BJ (cell line): ENCODE measurements around the gene STRN3. TPM values are rescaled to one million over a fixed set of nuclear protein-coding genes. Genes with fewer than 3 reads are reported as not detected.

Experiments
- CTCF ChIA-PET: fragments of 350-600 bp; formaldehyde crosslinking; extraction: SDS; loops from one replicate; lab custom pipeline; 2021; ENCODE audit warnings: antibody characterized with exemption, inconsistent platforms; lab: Yijun Ruan, JAX
- POLR2A ChIA-PET: fragments of 300-600 bp; sonication (Branson Sonifier 250); formaldehyde crosslinking; extraction: SDS; loops from one replicate; lab custom pipeline; 2021; ENCODE audit warnings: antibody characterized with exemption; lab: Charles Lee
- DNase-seq: peaks from one replicate; pipeline ENCODE4 v3.0.0-alpha.2; 2011; ENCODE audit warnings: low read depth
- H3K27me3 ChIP-seq: 2 replicates; pipeline ENCODE4 v1.6.0; 2011; ENCODE audit warnings: low read length; ENCODE audit not compliant: control insufficient read depth, insufficient read depth
- H3K36me3 ChIP-seq: 2 replicates; pipeline ENCODE4 v1.5.1; 2011; ENCODE audit warnings: low read length; ENCODE audit not compliant: control insufficient read depth, insufficient read depth
- H3K4me3 ChIP-seq: 2 replicates; pipeline ENCODE4 v1.5.1; 2011; ENCODE audit warnings: low read depth, mild to moderate bottlenecking, control low read depth, low read length
- polyA minus RNA-seq: library from RNA; depleted of rRNA, polyadenylated mRNA; stranded (reverse); fragments of >200 nt; gene quantifications from 2 replicates; pipeline ENCODE4 v1.2.3, GENCODE V29; 2011; rRNA and poly(A)+ RNA removed
- polyA plus RNA-seq: library from polyadenylated mRNA; depleted of rRNA; stranded (reverse); fragments of >200 nt; gene quantifications from 2 replicates; pipeline ENCODE4 v1.2.3, GENCODE V29; 2011; rRNA removed
- TF ChIP-seq, protein P1 (sequence below): IDR thresholded peaks from 2 replicates; pipeline ENCODE4 v1.5.1; 2011; ENCODE audit warnings: low read depth, mild to moderate bottlenecking, control low read depth, inconsistent platforms, low read length, moderate library complexity; ENCODE audit not compliant: insufficient read depth

The STRN3 gene
- polyA plus RNA-seq (14.8 and 26.2 TPM in 2 replicates), polyA minus RNA-seq (23.5 and 25.6 TPM in 2 replicates)

DNA sequence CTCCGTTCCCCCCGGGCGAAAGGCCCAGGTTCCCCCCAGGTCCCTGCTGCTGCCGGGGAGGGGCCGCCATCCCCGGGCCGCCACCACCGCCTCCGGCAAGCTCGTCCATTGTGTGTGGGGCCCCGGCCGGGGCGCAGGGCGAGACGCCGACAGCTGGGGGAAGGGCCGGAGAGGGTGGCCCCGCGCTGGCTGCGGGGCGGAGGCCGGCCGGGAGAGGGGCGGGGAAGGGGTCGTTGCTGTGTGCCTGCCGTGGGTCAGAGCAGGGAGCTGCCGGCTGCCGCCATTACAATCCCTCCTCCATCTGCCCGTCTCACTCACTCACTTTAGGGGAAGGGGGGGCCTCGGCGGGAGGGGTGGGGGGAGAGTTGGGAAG, at the start of gene STRN3:
TSS of gene STRN3 (minus strand) at position 303 of the 373 bp plus-strand sequence. CDS start at position 109, 194 bp downstream.
- ChIA-PET POLR2A (no interaction called here), CTCF (interaction anchor here (0.8 to 1.3 kb wide), 4 partner anchors 41 to 96 kb away, joined by 3 read pairs; no protein-coding TSS in a partner anchor)
- Histone ChIP-seq H3K4me3 (peak within 1 kb of the TSS; percentile 98), H3K27me3 (no peaks in the 10 kb centered on the region), H3K36me3 (no peaks in the 10 kb centered on the region)
- TF ChIP-seq, protein P1, sequence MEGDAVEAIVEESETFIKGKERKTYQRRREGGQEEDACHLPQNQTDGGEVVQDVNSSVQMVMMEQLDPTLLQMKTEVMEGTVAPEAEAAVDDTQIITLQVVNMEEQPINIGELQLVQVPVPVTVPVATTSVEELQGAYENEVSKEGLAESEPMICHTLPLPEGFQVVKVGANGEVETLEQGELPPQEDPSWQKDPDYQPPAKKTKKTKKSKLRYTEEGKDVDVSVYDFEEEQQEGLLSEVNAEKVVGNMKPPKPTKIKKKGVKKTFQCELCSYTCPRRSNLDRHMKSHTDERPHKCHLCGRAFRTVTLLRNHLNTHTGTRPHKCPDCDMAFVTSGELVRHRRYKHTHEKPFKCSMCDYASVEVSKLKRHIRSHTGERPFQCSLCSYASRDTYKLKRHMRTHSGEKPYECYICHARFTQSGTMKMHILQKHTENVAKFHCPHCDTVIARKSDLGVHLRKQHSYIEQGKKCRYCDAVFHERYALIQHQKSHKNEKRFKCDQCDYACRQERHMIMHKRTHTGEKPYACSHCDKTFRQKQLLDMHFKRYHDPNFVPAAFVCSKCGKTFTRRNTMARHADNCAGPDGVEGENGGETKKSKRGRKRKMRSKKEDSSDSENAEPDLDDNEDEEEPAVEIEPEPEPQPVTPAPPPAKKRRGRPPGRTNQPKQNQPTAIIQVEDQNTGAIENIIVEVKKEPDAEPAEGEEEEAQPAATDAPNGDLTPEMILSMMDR = no peak
- DNase-seq = no peak

DNA sequence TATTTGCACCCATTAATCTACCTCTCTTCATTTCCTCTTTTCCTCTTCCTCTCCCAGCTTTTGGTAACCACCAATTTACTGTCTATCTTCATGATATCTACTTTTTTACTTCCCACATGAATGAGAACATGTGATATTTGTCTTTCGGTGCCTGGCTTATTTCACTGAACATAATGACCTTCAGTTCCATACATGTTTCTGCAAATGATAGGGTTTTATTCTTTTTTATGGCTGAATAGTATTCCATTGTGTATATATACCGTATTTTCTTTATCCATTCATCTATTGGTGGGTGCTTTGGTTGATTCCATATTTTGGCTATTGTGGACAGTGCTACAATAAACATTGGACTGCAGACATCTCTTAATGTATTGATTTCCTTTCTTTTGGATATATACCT, 49.0 kb upstream of the STRN3 start:
- ChIA-PET CTCF (interaction anchor here (1.3 kb wide), 1 partner anchor 11 kb away, joined by 3 read pairs; no protein-coding TSS in a partner anchor), POLR2A (no interaction called here)
- no peak for DNase-seq
- no peak overlapping the region for H3K4me3 ChIP-seq
- H3K36me3 ChIP-seq = no peaks in the 10 kb centered on the region
- H3K27me3 ChIP-seq = no peaks in the 10 kb centered on the region
- TF ChIP-seq, protein P1 = no peak

DNA sequence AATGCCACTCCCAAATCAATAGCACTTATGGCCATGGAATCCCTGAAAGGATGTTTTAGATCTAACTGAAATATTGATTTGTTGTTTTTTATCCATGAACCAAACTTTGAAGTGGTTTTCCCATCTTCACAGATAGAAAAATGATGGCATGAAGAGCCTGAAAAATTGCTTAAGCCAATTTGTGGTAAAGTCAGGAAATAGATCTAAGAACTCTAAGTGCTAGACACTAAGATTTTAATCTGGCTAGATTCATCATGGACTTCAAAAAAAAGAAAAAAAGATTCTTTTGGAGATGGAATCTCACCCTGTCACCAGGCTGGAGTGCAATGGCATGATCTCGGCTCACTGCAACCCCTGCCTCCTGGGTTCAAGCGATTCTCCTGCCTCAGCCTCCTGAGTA, 45.0 kb upstream of the STRN3 start:
- Histone ChIP-seq H3K36me3 (no peaks in the 10 kb centered on the region), H3K4me3 (no peak overlapping the region), H3K27me3 (no peaks in the 10 kb centered on the region)
- TF ChIP-seq, protein P1 = no peak
- POLR2A ChIA-PET = no interaction called here
- CTCF ChIA-PET = interaction anchor here (1.1 kb wide), 1 partner anchor 91 kb away, joined by 4 read pairs; no protein-coding TSS in a partner anchor
- DNase-seq = no peak

GRCh38 chr14:31070431-31070830, 44.3 kb upstream of the STRN3 start:
- TF ChIP-seq, protein P1 = no peak
- no peak overlapping the region for H3K4me3 ChIP-seq
- ChIA-PET CTCF (interaction anchor here (1.1 to 1.6 kb wide), 2 partner anchors 14 to 90 kb away, joined by 3 to 4 read pairs; no protein-coding TSS in a partner anchor), POLR2A (interaction anchor here (0.9 kb wide), 1 partner anchor 11 kb away, joined by 6 read pairs; no protein-coding TSS in a partner anchor)
- no peaks in the 10 kb centered on the region for H3K36me3 ChIP-seq
- no peaks in the 10 kb centered on the region for H3K27me3 ChIP-seq
- DNase-seq = peak; percentile 85

GRCh38 chr14:31069343-31069742, 43.2 kb upstream of the STRN3 start:
- DNase-seq = no peak
- TF ChIP-seq, protein P1 = no peak
- ChIA-PET CTCF (interaction anchor here (1.0 to 1.6 kb wide), 2 partner anchors 13 kb away, joined by 3 read pairs; no protein-coding TSS in a partner anchor), POLR2A (no interaction called here)
- no peaks in the 10 kb centered on the region for H3K27me3 ChIP-seq
- no peak overlapping the region for H3K4me3 ChIP-seq
- no peaks in the 10 kb centered on the region for H3K36me3 ChIP-seq
